NB4 (cell line): ENCODE data around the gene UCP3.

Source experiments
- DNase-seq: peaks from one replicate; pipeline ENCODE4 v3.0.0; 2010; ENCODE audit warnings: low read depth
- H3K4me3 ChIP-seq: one replicate; pipeline ENCODE4 v1.5.1; 2011; ENCODE audit warnings: mild to moderate bottlenecking, low read depth, low read length, moderate library complexity
- MYC ChIP-seq: IDR thresholded peaks from 2 replicates; pipeline ENCODE4 v1.6.1; 2011; ENCODE audit warnings: low read depth, low read length
- POLR2A ChIP-seq: IDR thresholded peaks from 2 replicates; pipeline ENCODE4 v1.6.1; 2011; ENCODE audit warnings: mild to moderate bottlenecking; ENCODE audit not compliant: insufficient read length; ENCODE audit errors: extremely low read depth
- TF ChIP-seq, protein P1 (sequence below): IDR thresholded peaks from one replicate; pipeline ENCODE4 v1.5.1; 2012; ENCODE audit warnings: low read depth, low read length
- TF ChIP-seq, protein P2 (sequence below): IDR thresholded peaks from 2 replicates; pipeline ENCODE4 v1.6.1; 2011; ENCODE audit warnings: low read depth, low read length

The UCP3 gene

DNA sequence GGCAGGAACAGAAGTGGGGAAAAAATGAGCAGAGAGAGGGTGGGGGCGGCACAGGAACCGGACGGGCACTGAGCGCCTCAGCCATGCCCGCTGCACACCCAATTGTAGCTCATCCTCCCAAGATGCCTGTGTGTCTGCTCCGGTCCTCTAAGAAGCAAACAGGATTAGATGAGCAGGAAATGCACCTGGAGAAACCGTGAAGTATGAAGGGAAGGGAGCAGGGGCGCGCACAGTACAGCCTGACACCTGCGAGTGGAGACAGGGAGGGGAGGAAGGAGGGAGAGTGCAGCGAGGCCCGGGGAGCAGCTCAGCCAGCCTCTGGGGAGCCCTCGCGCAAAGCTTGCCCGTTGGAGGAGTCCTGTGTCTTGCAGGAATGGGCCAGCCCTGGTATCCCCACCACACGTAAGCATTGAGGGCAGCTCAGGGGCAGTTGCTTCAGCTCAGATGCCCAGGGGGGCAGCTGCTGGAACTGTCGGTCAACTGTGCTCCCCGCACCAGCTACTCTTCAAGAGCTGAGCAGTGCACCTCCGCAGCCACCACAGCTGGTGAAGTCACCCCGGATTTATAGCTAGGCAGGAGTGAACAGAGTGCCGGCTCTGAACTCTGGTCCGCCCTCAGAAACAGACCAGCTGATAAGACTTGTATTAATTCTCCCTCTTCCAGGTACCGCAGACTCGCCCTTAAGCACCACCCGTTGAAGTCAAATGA, 51.1 kb downstream of the UCP3 start:
- no peak for DNase-seq
- TF ChIP-seq MYC, result no peak
- TF ChIP-seq, protein P1, sequence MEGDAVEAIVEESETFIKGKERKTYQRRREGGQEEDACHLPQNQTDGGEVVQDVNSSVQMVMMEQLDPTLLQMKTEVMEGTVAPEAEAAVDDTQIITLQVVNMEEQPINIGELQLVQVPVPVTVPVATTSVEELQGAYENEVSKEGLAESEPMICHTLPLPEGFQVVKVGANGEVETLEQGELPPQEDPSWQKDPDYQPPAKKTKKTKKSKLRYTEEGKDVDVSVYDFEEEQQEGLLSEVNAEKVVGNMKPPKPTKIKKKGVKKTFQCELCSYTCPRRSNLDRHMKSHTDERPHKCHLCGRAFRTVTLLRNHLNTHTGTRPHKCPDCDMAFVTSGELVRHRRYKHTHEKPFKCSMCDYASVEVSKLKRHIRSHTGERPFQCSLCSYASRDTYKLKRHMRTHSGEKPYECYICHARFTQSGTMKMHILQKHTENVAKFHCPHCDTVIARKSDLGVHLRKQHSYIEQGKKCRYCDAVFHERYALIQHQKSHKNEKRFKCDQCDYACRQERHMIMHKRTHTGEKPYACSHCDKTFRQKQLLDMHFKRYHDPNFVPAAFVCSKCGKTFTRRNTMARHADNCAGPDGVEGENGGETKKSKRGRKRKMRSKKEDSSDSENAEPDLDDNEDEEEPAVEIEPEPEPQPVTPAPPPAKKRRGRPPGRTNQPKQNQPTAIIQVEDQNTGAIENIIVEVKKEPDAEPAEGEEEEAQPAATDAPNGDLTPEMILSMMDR, result no peak
- TF ChIP-seq, protein P2, sequence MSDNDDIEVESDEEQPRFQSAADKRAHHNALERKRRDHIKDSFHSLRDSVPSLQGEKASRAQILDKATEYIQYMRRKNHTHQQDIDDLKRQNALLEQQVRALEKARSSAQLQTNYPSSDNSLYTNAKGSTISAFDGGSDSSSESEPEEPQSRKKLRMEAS, result no peak
- no peak for TF ChIP-seq POLR2A
- no peak overlapping the region for H3K4me3 ChIP-seq

DNA sequence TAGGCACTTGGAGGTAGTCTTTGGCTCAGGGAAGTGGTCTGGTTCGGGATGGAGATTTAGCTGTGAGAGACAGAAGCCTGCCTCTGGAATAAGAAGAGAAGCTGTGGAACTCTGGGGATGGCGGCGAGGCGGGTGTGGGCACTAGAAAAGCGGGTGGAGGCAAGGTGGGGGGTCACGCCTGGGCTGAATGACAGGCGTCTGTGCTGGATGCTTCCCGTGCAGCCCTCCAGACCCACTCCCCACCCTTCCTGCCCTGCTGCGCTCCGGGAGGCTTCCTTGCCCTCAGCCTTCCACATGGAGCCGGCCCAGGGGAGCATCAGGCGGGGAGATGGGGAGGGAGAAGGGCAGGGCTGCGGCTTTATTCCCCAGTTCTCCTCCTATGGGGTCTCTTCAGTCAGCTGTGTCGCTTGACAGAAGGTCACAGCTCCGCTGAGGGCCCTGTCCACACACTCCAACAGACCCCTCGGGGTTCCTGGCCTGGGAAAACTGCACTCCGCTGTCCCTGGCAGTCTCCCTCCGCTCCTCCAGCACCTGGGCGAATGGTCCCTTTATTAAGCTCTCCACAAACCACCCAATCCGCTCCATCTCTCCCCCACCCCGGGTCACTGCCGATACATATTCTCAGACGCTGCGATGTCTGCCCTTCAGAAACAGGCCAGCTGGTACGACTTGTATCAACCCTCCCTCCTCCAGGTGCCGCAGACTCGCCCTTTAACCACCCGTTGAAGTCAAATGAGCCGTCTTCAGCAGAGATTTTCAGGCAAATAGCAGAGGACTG, 51.8 kb downstream of the UCP3 start:
- TF ChIP-seq POLR2A, result no peak
- TF ChIP-seq, protein P1, result no peak
- no peak for TF ChIP-seq MYC
- TF ChIP-seq, protein P2, result no peak
- H3K4me3 ChIP-seq, result no peak overlapping the region
- DNase-seq, result no peak

DNA sequence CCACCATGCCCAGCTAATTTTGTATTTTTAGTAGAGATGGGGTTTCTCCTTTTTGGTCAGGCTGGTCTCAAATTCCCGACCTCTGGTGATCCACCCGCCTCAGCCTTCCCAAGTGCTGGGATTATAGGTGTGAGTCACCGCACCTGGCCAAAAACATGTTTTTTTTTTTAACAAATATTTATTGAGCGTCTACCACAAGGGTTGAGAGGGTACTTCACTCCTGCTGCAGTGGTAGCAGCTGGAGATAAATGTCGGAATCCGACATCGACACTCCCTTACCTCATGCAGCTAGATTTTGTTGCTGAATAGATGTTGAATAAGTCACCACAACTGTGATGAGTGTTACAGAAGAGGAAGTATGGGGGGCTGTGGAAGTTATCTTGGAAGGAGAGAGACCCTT, 57.1 kb downstream of the UCP3 start:
- no peak overlapping the region for H3K4me3 ChIP-seq

DNA sequence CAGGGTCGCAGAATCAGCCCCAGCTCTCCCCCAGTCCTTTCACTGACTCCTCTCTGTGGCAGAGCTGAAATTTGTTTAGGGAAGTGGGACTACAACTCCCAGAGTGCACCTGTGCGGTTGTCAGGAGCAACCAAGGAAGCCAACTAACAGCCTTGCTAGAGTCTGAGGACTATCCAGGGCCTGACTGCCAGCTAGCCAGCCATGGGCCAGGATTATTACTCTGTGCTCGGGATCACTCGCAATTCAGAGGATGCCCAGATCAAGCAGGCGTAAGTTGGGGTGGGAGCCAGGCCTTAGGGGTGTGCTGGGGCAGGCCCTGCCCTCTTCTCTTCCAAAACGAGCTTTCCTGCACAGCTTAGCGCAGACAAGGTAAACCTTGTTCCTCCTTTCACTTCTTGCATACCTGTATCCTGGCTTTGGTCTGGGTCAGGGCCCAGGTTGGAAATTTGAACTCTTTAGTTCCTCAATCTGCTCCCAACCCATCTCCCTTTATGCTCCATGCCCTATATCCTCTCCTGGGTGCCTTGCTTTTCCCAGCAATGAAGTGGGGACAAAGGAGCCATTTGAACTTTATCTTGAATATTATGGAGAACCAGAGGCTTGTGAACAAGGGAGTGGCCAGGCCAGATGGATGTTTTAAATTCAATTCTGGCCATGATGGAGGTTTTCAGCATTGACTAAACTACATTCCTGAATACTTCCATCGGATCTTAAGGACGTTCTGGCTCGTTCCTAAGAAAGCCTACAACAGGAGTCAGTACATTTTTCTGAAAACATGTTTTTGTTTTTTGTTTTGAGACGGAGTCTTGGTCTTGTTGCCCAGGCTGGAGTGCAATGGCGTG, 57.8 kb downstream of the UCP3 start, which contains the start of gene DNAJB13:
Gene DNAJB13, plus strand, starts transcription at position 158 of the 842 bp plus-strand sequence. Its CDS starts 44 bp downstream, at position 202.
- TF ChIP-seq, protein P1, result no peak
- no peak for TF ChIP-seq MYC
- TF ChIP-seq, protein P2, result no peak
- TF ChIP-seq POLR2A, result no peak
- DNase-seq, result peak; percentile 59
- H3K4me3 ChIP-seq, result no peak within 1 kb of the TSS

More for the DNA sequence above, 57.1 kb downstream of the UCP3 start:
- no peak for DNase-seq
- TF ChIP-seq POLR2A, result no peak
